ENCODE measurements around the gene CCT2. TPM values are rescaled to one million over a fixed set of nuclear protein-coding genes. Genes with fewer than 3 reads are reported as not detected.

CCT2 gene
- total and polyA plus RNA-seq, 9 of the 15 experiments (the other 6 are each of a cell fraction or from before 2014, with no cell fraction given): 341 to 738 (median 490) TPM

DNA sequence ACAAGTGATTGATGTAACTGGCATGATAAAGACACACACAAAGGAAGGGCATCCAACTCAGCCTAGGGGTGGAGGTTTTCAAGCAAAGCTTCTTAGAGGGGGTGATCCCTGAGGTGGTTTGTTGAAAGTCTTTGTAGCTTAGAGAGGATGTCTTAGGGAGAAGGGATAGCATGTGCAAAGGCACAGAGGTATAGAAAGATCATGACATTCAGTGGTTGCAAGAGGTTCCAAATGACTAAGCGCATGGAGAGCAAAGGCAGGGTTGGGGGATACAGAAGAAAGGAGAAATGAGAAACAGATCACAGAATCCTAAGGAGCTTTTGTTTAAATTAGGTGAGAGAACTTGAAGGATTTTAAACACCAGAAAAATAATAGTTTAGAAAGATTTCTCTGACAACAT, 5.2 kb upstream of the CCT2 start (continued):
- TF ChIP-seq, protein P1, sequence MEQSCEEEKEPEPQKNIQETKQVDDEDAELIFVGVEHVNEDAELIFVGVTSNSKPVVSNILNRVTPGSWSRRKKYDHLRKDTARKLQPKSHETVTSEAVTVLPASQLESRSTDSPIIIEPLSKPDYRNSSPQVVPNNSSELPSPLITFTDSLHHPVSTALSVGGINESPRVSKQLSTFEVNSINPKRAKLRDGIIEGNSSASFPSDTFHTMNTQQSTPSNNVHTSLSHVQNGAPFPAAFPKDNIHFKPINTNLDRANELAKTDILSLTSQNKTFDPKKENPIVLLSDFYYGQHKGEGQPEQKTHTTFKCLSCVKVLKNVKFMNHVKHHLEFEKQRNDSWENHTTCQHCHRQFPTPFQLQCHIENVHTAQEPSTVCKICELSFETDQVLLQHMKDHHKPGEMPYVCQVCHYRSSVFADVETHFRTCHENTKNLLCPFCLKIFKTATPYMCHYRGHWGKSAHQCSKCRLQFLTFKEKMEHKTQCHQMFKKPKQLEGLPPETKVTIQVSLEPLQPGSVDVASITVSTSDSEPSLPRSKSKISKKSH (CRISPR knock-in tag; IDR thresholded peaks at IDR 0.05): no peak
- TF ChIP-seq MCM5 (IDR thresholded peaks at IDR 0.05; ENCODE audit: low read depth): no peak
- TF ChIP-seq, protein P2, sequence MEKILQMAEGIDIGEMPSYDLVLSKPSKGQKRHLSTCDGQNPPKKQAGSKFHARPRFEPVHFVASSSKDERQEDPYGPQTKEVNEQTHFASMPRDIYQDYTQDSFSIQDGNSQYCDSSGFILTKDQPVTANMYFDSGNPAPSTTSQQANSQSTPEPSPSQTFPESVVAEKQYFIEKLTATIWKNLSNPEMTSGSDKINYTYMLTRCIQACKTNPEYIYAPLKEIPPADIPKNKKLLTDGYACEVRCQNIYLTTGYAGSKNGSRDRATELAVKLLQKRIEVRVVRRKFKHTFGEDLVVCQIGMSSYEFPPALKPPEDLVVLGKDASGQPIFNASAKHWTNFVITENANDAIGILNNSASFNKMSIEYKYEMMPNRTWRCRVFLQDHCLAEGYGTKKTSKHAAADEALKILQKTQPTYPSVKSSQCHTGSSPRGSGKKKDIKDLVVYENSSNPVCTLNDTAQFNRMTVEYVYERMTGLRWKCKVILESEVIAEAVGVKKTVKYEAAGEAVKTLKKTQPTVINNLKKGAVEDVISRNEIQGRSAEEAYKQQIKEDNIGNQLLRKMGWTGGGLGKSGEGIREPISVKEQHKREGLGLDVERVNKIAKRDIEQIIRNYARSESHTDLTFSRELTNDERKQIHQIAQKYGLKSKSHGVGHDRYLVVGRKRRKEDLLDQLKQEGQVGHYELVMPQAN (IDR thresholded peaks at IDR 0.05; ENCODE audit: borderline replicate concordance): no peak
- TF ChIP-seq, protein P3, sequence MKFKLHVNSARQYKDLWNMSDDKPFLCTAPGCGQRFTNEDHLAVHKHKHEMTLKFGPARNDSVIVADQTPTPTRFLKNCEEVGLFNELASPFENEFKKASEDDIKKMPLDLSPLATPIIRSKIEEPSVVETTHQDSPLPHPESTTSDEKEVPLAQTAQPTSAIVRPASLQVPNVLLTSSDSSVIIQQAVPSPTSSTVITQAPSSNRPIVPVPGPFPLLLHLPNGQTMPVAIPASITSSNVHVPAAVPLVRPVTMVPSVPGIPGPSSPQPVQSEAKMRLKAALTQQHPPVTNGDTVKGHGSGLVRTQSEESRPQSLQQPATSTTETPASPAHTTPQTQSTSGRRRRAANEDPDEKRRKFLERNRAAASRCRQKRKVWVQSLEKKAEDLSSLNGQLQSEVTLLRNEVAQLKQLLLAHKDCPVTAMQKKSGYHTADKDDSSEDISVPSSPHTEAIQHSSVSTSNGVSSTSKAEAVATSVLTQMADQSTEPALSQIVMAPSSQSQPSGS (CRISPR knock-in tag; IDR thresholded peaks at IDR 0.05): no peak
- no peak for TF ChIP-seq ZNF384 (IDR thresholded peaks at IDR 0.05; ENCODE audit: low read depth, low read length)
- TF ChIP-seq, protein P4, sequence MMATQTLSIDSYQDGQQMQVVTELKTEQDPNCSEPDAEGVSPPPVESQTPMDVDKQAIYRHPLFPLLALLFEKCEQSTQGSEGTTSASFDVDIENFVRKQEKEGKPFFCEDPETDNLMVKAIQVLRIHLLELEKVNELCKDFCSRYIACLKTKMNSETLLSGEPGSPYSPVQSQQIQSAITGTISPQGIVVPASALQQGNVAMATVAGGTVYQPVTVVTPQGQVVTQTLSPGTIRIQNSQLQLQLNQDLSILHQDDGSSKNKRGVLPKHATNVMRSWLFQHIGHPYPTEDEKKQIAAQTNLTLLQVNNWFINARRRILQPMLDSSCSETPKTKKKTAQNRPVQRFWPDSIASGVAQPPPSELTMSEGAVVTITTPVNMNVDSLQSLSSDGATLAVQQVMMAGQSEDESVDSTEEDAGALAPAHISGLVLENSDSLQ (IDR thresholded peaks at IDR 0.05): 0 out of 2 replicates have a peak, but pooled peaks have one; percentile 7
- TF ChIP-seq POLR2AphosphoS2 (IDR thresholded peaks at IDR 0.05; ENCODE audit: low read length): 0 out of 2 replicates have a peak, but pooled peaks have one; percentile 36
- no peak for TF ChIP-seq POU5F1 (IDR thresholded peaks at IDR 0.05; ENCODE audit: borderline replicate concordance, low read depth, low read length, partially characterized antibody)
- TF ChIP-seq POLR2B (IDR thresholded peaks at IDR 0.05; ENCODE audit: low read depth, partially characterized antibody): peak; percentile 24
- TF ChIP-seq, protein P5, sequence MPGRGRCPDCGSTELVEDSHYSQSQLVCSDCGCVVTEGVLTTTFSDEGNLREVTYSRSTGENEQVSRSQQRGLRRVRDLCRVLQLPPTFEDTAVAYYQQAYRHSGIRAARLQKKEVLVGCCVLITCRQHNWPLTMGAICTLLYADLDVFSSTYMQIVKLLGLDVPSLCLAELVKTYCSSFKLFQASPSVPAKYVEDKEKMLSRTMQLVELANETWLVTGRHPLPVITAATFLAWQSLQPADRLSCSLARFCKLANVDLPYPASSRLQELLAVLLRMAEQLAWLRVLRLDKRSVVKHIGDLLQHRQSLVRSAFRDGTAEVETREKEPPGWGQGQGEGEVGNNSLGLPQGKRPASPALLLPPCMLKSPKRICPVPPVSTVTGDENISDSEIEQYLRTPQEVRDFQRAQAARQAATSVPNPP (IDR thresholded peaks at IDR 0.05; ENCODE audit: borderline replicate concordance, insufficient read depth, insufficient read length): no peak
